ENCODE data around the gene MAN1C1.

DNA sequence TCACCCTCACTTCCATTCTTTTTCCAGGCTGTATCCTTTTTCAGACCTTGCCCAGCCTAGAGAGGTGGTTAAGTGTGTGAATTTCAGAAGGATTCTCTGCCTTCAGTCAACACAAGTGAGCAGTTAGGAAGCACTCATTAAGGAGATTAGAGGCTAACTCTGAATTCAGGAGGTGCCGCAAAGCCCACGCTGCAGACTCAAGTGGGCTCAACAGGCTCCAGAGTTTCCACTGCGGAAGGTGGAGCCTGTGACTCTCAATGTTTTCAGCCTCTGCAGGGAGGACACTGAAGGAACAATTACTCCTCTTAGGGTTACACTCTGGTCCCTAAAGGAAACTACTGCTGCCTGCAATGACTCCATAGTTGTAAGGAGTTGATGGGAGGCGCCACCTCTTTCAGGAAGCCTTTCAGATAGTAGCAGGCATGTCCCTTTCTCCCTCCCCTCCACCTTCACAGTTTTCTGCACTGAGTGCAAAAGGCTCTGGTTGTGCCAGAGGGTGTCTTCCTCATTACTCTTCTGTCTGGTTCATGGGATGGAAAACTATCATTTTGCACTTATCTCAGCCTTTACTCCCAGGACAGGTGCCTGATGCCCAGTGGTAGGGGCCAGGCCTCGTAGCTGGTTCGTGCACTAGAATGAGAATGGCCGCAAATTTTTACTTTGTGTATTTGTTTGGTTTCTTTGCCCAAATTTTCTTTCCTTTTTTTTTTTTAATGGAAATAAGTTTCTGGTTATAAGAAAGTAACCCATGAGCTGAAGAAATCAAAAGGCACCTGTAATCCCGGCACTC lies 128.2 kb downstream of the MAN1C1 start:
- TF ChIP-seq POLR2A (IDR thresholded peaks at IDR 0.05; ENCODE audit: low read depth, low read length), result no peak
- no peak for TF ChIP-seq SPI1 (IDR thresholded peaks at IDR 0.05; ENCODE audit: low read depth, low read length)
- no peak for TF ChIP-seq POLR2AphosphoS5 (IDR thresholded peaks at IDR 0.05; ENCODE audit: low read depth, low read length)
- no peak for TF ChIP-seq TAF1 (IDR thresholded peaks at IDR 0.05; ENCODE audit: low read depth, low read length)

Measured in GM12891 (cell line).